BLaER1 treated with 17β-estradiol and CSF1 and Interleukin-3, amounts not matched to agents 10 nM and 100 nM (cell line): ENCODE data around the gene XRCC4.

Experiments
- H3K27ac ChIP-seq, 11 experiments: shearing (Covaris generic); formaldehyde crosslinking; 2 replicates each; pipeline ENCODE4 v1.8.1; 2022
- H3K27me3 ChIP-seq, 11 experiments: shearing (Covaris generic); formaldehyde crosslinking; 2 replicates each; pipeline ENCODE4 v1.8.1; 2022
- H3K36me3 ChIP-seq, 11 experiments: shearing (Covaris generic); formaldehyde crosslinking; 2 replicates each; pipeline ENCODE4 v1.8.1; 2022
- H3K4me1 ChIP-seq, 10 experiments: shearing (Covaris generic); formaldehyde crosslinking; 2 replicates each; pipeline ENCODE4 v1.8.1; 2022
- H3K4me2 ChIP-seq, 11 experiments: shearing (Covaris generic); formaldehyde crosslinking; 2 replicates each; pipeline ENCODE4 v1.8.1; 2022
- H3K4me3 ChIP-seq, 10 experiments: shearing (Covaris generic); formaldehyde crosslinking; 2 replicates each; pipeline ENCODE4 v1.8.1; 2022
- H3K9ac ChIP-seq, 11 experiments: shearing (Covaris generic); formaldehyde crosslinking; 2 replicates each; pipeline ENCODE4 v1.8.1; 2022
- H3K9me3 ChIP-seq, 11 experiments: shearing (Covaris generic); formaldehyde crosslinking; replicated peaks in 1 of 11; 2 replicates each; pipeline ENCODE4 v1.8.1; 2022
- H4K20me1 ChIP-seq, 11 experiments: shearing (Covaris generic); formaldehyde crosslinking; 2 replicates each; pipeline ENCODE4 v1.8.1; 2022
- Cebpa-rat ChIP-seq, 11 experiments: shearing (Covaris generic); IDR thresholded peaks; 2 replicates each; pipeline ENCODE4 v1.8.1; 2022

The XRCC4 gene

GRCh38 chr5:83376461-83376860 lies 299.1 kb downstream of the XRCC4 start:
- H3K4me1 ChIP-seq = peaks cover 0 to 79% (median 3%) of the 10 kb centered on the region in 10 experiments; a peak in 11 of 20 replicates
- 0 out of 22 replicates have a peak, but pooled peaks cover 0 to 3% (median 0%) of the 10 kb centered on the region in 11 experiments for H3K36me3 ChIP-seq
- peak overlapping the region in 4 of 11 experiments; percentile 45 to 60 (median 57); a peak in 7 of 22 replicates for H3K4me2 ChIP-seq
- H3K27ac ChIP-seq = peak overlapping the region in 6 of 11 experiments; percentile 7 to 89 (median 70); a peak in 11 of 22 replicates
- H3K9me3 ChIP-seq = peaks cover 0 to 38% (median 0%) of the 10 kb centered on the region in 11 experiments; a peak in 8 of 22 replicates
- H4K20me1 ChIP-seq = no peaks in the 10 kb centered on the region
- H3K4me3 ChIP-seq = no peak overlapping the region
- no peaks in the 10 kb centered on the region for H3K27me3 ChIP-seq
- H3K9ac ChIP-seq = peak overlapping the region in 3 of 11 experiments; percentile 25 to 55 (median 26); a peak in 3 of 22 replicates
- no peak for TF ChIP-seq Cebpa-rat (IDR thresholded peaks at IDR 0.05)

GRCh38 chr5:83377131-83377865 lies 300.0 kb downstream of the XRCC4 start:
- Histone ChIP-seq H3K4me3 (no peak overlapping the region), H3K27me3 (no peaks in the 10 kb centered on the region), H3K27ac (peak overlapping the region in 6 of 11 experiments; percentile 7 to 89 (median 70); a peak in 11 of 22 replicates), H3K4me1 (peaks cover 0 to 71% (median 3%) of the 10 kb centered on the region in 10 experiments; a peak in 11 of 20 replicates), H4K20me1 (no peaks in the 10 kb centered on the region), H3K4me2 (peak overlapping the region in 5 of 11 experiments; percentile 12 to 60 (median 57); a peak in 10 of 22 replicates), H3K36me3 (0 out of 22 replicates have a peak, but pooled peaks cover 0 to 4% (median 0%) of the 10 kb centered on the region in 11 experiments), H3K9ac (peak overlapping the region in 3 of 11 experiments; percentile 25 to 55 (median 26); a peak in 3 of 22 replicates), H3K9me3 (peaks cover 0 to 38% (median 0%) of the 10 kb centered on the region in 11 experiments; a peak in 8 of 22 replicates)
- TF ChIP-seq Cebpa-rat (IDR thresholded peaks at IDR 0.05) = peak in 3 of 11 experiments; percentile 10 to 78 (median 47); a peak in 3 of 22 replicates

GRCh38 chr5:83378624-83379289 lies 301.4 kb downstream of the XRCC4 start:
- Histone ChIP-seq H3K4me1 (peaks cover 0 to 56% (median 3%) of the 10 kb centered on the region in 10 experiments; a peak in 11 of 20 replicates), H3K27ac (peak overlapping the region in 4 of 11 experiments; percentile 56 to 89 (median 79); a peak in 7 of 22 replicates)
- no peak for TF ChIP-seq Cebpa-rat (IDR thresholded peaks at IDR 0.05)

GRCh38 chr5:83385812-83386211 lies 308.5 kb downstream of the XRCC4 start:
- no peaks in the 10 kb centered on the region for H3K27me3 ChIP-seq
- H3K9ac ChIP-seq = no peak overlapping the region
- no peak overlapping the region for H3K27ac ChIP-seq
- TF ChIP-seq Cebpa-rat (IDR thresholded peaks at IDR 0.05) = no peak
- H3K36me3 ChIP-seq = peaks cover 0 to 4% (median 0%) of the 10 kb centered on the region in 11 experiments; a peak in 1 of 22 replicates
- no peak overlapping the region for H3K4me3 ChIP-seq
- no peak overlapping the region for H3K4me2 ChIP-seq
- peaks cover 0 to 36% (median 0%) of the 10 kb centered on the region in 11 experiments; a peak in 7 of 22 replicates for H3K9me3 ChIP-seq
- no peaks in the 10 kb centered on the region for H4K20me1 ChIP-seq
- peaks cover 0 to 20% (median 0%) of the 10 kb centered on the region in 10 experiments; a peak in 5 of 20 replicates for H3K4me1 ChIP-seq

More at GRCh38 chr5:83378624-83379289, 301.4 kb downstream of the XRCC4 start:
- Histone ChIP-seq H3K9ac (no peak overlapping the region), H3K4me2 (peak overlapping the region in 3 of 11 experiments; percentile 19 to 57 (median 36); a peak in 4 of 22 replicates), H3K4me3 (no peak overlapping the region), H3K36me3 (0 out of 22 replicates have a peak, but pooled peaks cover 0 to 4% (median 0%) of the 10 kb centered on the region in 11 experiments), H3K27me3 (no peaks in the 10 kb centered on the region), H3K9me3 (peaks cover 0 to 52% (median 0%) of the 10 kb centered on the region in 11 experiments; a peak in 8 of 22 replicates), H4K20me1 (no peaks in the 10 kb centered on the region)

- no peak overlapping the region for H3K27ac ChIP-seq
- no peaks in the 10 kb centered on the region for H4K20me1 ChIP-seq
- no peak for TF ChIP-seq Cebpa-rat (IDR thresholded peaks at IDR 0.05)
- H3K9me3 ChIP-seq = peaks cover 0 to 36% (median 0%) of the 10 kb centered on the region in 11 experiments; a peak in 7 of 22 replicates
- no peak overlapping the region for H3K9ac ChIP-seq
- peaks cover 0 to 20% (median 0%) of the 10 kb centered on the region in 10 experiments; a peak in 5 of 20 replicates for H3K4me1 ChIP-seq
- no peaks in the 10 kb centered on the region; a peak in 1 of 22 replicates for H3K36me3 ChIP-seq
- no peak overlapping the region for H3K4me3 ChIP-seq
- peak overlapping the region in 1 of 11 experiments; percentile 28; a peak in 1 of 22 replicates for H3K4me2 ChIP-seq
- no peaks in the 10 kb centered on the region for H3K27me3 ChIP-seq
These were observed 309.7 kb downstream of the XRCC4 start for GRCh38 chr5:83387041-83387440.

- TF ChIP-seq Cebpa-rat (IDR thresholded peaks at IDR 0.05) = no peak
- H3K27me3 ChIP-seq = no peaks in the 10 kb centered on the region
- H3K9me3 ChIP-seq = peaks cover 0 to 32% (median 0%) of the 10 kb centered on the region in 11 experiments; a peak in 7 of 22 replicates
- no peak overlapping the region for H3K4me3 ChIP-seq
- H3K9ac ChIP-seq = no peak overlapping the region
- peaks cover 0 to 20% (median 0%) of the 10 kb centered on the region in 10 experiments; a peak in 5 of 20 replicates for H3K4me1 ChIP-seq
- no peaks in the 10 kb centered on the region for H4K20me1 ChIP-seq
- H3K36me3 ChIP-seq = no peaks in the 10 kb centered on the region; a peak in 1 of 22 replicates
- H3K4me2 ChIP-seq = peak overlapping the region in 3 of 11 experiments; percentile 4 to 54 (median 30); a peak in 3 of 22 replicates
- no peak overlapping the region for H3K27ac ChIP-seq
These were observed 311.3 kb downstream of the XRCC4 start for GRCh38 chr5:83388608-83389007.

GRCh38 chr5:83392766-83393503 lies 315.6 kb downstream of the XRCC4 start:
- peaks cover 0 to 13% (median 0%) of the 10 kb centered on the region in 11 experiments; a peak in 1 of 22 replicates for H3K9me3 ChIP-seq
- H3K4me3 ChIP-seq = no peak overlapping the region
- no peak overlapping the region for H3K27ac ChIP-seq
- H4K20me1 ChIP-seq = no peaks in the 10 kb centered on the region
- H3K36me3 ChIP-seq = no peaks in the 10 kb centered on the region
- H3K4me2 ChIP-seq = no peak overlapping the region
- no peak for TF ChIP-seq Cebpa-rat (IDR thresholded peaks at IDR 0.05)
- H3K27me3 ChIP-seq = no peaks in the 10 kb centered on the region
- H3K9ac ChIP-seq = no peak overlapping the region
- peaks cover 0 to 10% (median 0%) of the 10 kb centered on the region in 10 experiments; a peak in 5 of 20 replicates for H3K4me1 ChIP-seq

- Histone ChIP-seq H3K27ac (no peak overlapping the region), H3K27me3 (no peaks in the 10 kb centered on the region), H3K9me3 (peaks cover 0 to 16% (median 0%) of the 10 kb centered on the region in 11 experiments; a peak in 1 of 22 replicates), H3K4me1 (peaks cover 0 to 5% (median 0%) of the 10 kb centered on the region in 10 experiments; a peak in 5 of 20 replicates), H4K20me1 (no peaks in the 10 kb centered on the region), H3K4me3 (no peak overlapping the region), H3K36me3 (no peaks in the 10 kb centered on the region), H3K9ac (no peak overlapping the region), H3K4me2 (no peak overlapping the region)
- no peak for TF ChIP-seq Cebpa-rat (IDR thresholded peaks at IDR 0.05)
These were observed 316.1 kb downstream of the XRCC4 start for GRCh38 chr5:83393504-83393866.
